ENCODE data around the gene DMAC2.
"Not testable (repeated sequence)": the region's sequence is repeated elsewhere in the genome, so short reads cannot be mapped to it uniquely, and the experiment has no call there.

The DMAC2 gene

DNA sequence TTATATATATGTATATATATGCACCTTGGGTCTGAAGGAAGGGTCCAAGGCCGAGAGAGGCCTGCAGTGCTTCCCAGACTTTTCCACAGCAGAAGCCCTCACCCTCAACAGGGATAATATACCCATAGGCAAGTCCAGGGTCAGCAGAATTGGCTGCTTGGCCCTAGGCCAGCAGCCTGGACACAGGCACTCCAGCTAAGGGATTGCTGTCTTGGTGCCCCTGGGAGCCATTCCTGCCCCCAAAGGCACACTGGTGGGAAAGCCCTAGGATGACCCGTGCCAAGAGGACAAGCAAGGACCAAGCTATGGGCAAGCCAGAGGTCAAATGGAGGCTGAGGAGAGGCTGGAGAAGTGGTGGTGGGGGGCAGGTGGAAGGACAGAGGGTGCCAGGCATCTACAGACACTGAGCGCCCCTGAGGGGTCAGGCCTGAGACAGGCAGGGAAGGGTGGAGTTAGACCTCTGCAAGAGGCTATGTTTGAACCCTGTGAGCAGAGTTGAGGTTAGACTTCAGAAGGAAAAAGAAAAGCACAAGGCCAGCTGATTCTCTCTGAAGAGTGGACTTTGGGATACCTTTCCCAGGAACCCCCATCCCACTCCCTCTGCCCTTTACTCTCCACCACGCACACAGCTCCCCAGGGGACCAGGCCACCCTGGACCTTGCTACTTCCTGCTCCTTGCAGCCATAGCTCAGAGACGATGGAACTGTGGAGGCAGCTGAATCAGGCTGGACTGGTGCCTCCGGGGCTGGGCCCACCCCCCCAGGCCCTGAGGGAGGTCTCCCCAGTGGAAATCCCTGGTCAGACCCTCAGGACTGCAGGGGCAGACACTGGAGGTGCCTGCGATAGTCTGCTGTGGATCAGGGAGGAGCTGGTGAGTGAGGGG is 3.0 kb upstream of the DMAC2 start, which contains the start of gene ERICH4:
Gene ERICH4, plus strand, starts transcription at position 684 of the 883 bp plus-strand sequence. Its CDS starts 14 bp downstream, at position 698.
- DNase-seq = no peak

DNA sequence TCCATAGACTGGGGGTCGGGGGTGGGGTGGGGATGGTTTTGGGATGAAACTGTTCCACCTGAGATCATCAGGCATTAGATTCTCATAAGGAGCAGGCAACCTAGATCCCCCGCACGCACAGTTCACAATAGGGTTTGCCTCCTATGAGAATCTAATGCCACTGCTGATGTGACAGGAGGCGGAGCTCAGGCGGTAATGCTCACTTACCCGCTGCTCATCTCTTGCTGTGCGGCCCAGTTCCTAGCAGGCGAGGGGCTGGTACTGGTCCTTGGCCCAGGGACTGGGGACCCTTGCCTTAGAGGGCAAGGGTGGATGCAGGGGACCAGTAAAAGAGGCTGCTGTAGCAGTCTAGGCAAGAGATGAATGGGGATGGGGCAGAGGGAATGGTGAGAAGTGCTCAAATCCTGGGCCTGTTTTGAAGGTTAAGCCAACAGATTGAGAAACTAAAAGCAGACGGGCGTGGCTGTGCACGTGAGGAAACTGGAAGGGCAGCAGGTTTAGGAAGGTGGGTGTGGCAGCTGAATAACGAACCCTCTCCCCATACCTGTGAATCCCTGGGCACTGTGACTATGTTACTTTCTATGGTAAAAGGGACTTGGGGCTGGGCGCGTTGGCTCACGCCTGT is 1.7 kb upstream of the DMAC2 start:
- no peak for DNase-seq

DNA sequence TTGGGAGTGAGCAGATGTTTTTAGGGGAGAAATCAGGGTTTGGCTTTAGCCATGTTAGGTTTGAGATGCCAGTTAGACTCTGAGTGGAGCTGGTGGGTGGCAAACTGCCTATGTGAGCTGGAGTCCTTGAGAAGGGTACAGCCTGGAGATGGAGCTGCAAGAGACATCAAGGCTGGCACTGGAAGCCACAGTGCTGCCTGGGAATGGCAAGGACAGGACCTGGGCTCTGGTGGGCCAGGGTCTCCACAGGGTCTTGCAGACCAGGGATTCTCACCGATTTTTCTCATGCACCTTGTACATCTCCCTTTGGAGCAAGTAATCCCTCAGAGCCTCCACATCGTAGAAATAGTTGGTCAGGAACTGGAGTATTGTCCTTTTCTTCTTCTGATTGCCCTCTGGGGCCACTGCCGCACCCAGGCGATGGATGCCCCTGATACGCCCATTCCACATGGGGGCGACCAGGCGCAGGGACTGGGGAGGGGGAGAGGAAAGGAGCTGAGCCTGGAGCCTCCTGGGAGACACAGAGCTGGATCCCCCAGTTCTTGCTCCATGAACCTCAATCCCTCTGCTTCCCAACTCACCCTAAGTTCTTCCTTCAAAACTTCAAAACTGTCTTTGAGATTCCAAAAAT is 1.7 kb downstream of the DMAC2 start:
- no peak for DNase-seq

DNA sequence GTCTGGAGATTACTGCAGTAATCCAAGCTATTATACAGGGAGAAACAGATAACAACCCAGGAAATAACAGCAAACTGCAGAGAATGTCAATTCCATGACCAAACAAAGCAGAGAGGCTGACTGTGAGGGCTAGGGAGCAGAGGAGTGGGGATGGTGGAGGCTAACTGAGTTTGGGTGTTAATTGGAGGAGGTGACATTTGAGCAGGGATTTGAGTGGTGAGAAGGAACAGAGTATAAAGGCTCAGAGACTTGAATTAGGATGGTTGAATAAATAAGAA is 3.1 kb downstream of the DMAC2 start:
- no peak for DNase-seq

DNA sequence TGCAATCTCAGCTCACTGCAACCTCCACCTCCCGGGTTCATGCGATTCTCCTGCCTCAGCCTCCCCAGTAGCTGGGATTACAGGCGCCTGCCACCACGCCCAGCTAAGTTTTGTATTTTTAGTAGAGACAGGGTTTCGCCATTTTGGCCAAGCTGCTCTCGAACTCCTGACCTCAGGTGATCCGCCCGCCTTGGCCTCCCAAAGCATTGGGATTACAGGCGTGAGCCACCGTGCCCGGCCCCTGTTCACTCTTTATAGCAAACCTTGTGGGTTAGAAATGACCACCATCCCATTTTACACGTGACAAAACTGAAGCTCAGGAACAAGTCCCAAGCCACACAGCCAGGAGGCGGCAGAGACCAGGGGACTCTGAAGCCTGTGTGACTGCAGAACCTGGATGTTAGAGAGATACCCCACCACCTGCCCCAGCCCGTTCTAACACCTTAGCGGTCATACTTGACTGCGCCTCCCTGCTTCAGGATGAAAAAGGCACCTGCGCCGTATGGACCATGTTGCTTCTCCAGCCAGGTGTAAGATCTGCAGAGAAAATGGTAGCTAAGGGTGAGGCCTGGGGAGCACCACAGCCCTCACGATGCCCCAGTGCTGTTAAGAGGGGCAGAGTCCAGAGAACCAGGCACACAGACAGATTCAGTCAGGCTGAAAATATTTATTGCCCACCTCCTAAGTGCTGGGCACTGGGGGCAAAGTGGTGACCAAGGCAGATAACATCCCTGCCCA is 3.6 kb downstream of the DMAC2 start:
- no peak for DNase-seq

DNA sequence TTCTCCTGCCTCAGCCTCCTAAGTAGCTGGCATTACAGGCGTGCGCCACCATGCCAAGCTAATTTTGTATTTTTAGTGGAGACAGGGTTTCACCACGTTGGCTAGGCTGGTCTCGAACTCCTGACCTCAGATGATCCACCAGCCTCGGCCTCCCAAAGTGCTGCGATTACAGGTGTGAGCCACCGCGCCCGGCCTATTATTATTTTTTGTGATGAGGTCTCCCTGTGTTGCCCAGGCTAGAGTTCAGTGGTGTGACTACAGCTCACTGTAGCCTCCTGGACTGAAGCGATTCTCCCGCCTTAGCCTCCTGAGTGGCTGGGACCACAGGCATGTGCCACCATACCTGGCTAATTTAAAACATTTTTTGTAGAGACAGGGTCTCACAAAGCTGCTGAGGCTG is 4.3 kb downstream of the DMAC2 start:
- not testable (repeated sequence) for DNase-seq

DNA sequence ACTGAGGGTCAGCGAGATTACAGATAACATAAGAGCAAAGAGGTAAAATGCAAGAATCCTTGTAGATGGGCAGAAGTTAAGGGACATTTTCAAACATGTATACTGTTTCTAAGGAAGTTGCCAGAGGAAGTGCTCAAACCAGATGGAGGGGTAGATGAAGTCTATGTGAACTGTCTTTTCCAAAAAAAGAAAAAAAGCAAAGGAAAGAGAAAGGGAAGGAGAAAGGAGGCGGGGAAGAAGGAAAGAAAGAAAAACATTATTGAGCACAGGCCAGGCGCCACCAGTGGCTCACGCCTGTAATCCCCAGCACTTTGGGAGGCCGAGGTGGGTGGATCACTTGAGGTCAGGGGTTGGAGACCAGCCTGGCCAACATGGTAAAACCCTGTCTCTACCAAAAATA is 5.3 kb downstream of the DMAC2 start:
- no peak for DNase-seq

DNA sequence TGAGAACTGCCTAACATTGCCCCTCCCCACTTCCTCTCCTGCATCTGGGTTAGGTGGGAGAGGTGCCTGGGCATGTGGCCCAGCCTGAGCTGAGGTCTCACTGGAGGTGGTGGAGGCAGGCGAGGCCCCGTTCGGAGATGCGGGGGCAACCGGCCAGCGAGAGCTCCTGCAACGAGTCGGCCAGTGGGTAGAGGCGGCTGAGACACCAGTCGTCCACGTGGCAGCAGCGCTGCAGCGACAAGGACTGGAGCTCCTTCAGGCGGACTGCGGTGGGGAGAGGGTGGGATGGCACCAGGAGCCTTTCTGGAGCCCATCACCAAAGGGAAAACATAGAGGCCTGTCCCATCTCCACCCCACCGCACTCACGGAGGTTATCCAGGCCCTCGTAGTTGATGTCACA is 6.5 kb downstream of the DMAC2 start:
- no peak for DNase-seq

DNA sequence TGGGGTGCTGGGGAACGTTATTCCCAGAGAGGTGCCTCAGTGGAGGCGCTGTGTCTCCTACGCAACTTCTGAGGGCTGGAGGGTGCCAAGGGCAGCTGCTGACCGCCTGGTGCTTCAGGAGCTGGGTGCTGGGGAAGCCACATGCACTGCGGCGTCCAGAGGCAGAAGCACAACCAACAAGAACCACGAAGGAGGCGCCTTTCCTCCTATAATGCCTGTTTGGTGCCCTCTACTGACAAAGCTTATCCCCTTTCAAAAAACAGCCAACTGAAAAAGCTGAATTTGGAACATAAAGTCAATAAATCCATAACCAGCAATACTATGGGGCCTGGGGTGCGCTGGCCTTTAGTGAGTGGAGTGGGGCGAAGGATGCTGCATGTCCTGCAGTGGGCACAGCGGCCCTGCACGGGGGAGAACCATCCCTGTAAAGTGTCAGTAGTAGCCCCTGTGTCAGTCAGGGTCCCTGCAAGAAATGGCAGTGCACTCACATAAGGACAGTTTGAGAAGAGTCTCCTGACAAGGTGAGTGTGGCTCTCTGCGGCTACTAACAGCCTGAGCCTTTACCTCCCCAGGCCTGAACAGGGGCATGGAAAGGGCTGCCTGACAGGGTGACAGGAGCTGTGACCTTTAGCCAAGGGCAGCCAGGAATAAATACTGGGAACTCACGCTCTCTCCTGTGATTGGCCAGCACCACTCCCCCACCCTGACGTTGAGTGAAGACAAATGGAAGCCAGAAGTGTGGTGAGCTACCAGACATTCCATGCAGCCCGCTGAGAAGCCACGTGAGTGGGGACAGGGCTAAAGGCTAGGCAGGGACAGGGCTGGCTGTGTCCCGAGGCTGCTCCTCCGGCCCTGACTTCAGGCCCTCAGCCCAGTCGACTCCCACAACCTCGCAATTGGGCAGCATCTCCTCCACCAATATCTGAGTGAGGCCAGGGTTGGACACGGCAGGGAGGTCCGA is 8.0 kb downstream of the DMAC2 start:
- no peak for DNase-seq

DNA sequence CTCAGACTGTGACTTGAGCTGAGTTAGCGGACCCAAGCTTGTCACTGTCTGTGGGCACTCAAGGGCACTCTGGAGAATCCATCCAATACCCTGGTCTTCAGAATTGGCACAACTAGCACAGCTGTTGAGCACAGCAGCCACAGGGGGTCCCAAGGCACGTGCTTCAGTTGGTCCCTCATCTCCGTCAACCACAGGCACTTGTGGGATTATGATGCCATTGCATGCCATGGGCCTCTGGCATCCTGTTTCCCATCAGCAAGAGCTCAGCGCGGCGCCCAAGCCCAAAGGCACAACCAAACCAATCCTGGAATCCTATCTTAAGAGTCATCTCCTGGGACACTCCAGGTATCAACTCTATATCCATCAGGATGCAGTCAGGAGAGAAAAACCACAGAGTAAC is 8.8 kb downstream of the DMAC2 start:
- DNase-seq = no peak

DNA sequence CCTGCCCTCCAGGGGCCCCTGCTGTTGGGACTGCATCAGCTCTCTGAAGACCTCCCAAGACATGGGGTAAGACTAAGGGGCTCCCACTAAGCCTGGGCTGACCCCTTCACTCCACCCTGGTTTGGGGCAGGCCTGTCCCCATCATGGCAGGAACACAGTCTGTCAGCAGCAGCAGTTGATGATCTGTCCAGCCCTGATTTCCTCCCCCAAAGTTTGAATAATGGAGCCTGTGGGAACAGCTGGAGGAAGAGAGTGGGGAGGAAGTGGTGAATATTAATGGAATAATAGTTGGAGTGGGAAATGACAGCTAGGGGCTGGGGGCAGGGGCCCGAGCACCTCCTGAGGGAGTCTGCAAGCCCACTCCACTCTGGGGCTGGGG is 11.2 kb downstream of the DMAC2 start:
- no peak for DNase-seq

DNA sequence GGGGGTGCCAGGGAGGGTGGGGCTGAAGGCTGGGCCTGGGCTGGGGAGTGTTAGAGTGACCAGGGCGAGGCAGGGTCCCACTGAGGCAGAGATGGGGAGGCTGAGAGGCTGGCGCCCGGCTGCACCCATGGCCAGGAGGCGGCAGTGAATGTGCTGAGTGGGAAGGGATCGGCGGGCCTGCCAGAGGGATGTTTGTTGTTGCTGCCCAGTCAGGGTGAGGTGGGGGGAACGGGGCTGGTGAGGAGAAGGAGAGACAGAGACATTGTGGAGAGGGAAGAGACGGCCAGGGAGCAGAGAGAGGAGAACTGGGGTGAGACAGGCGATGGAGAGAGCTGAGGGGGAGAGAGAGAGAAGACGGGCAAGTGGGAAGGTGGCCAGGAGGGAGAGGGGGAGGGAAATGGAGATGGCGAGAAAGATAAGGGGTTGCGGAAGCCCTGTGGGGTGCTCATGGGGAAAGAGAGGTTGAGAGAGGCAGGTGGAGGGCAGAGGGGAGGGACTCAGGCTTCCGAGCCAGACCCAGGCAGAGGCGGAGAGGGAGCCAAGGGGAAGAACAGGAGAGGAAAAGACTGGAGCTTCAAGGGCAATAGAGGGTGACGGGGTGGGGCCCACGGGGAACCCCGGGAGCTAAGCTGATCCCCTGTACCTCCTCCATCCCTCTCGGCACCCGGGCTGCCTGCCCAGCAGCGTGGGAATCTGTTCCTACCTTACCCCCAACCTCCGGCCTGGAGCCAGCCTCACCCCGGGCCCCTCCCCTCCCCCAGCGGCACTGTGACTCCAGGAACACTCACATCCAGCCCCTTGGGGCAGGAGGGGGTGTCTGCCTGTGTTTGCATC is 11.8 kb downstream of the DMAC2 start:
- DNase-seq = peak; percentile 65

DNA sequence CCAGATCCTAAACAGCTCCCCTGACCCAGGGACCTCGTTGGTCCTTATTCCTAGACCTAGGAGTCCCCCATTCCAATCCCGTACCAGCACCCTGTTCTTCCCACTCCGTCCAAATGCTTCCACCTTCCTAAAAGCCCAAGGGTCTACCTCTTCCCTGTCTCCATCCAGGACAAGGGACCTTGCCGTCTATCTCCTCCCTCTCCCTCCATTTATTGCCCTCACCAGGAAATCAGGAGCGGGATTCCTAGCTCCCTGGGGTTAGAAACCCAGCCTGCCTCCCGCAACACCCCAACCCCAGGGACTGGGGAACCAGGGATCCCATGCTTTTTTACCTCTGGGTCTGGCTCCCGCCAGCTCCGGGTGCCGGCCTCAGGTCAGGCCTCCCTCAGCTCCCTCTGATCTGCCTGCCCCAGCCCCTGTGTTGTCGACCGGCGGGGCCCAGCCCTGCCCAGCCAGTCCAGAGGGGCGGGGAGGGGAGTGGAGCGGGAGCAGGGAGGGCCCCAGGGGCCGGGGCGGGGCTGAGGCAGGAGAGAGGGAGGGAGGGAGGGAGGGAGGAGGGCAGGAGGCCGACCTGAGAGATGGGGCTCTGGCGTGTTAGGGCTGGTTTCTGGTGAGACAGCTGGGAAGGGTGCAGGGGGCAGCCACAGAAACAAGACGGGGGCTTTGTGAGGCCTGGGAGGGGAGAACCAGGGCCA is 12.6 kb downstream of the DMAC2 start, which contains the start of gene B3GNT8:
Gene B3GNT8, minus strand, starts transcription at position 423 of the 695 bp plus-strand sequence. CDS start 596 bp downstream, outside the sequence.
- DNase-seq = peak; percentile 39

DNA sequence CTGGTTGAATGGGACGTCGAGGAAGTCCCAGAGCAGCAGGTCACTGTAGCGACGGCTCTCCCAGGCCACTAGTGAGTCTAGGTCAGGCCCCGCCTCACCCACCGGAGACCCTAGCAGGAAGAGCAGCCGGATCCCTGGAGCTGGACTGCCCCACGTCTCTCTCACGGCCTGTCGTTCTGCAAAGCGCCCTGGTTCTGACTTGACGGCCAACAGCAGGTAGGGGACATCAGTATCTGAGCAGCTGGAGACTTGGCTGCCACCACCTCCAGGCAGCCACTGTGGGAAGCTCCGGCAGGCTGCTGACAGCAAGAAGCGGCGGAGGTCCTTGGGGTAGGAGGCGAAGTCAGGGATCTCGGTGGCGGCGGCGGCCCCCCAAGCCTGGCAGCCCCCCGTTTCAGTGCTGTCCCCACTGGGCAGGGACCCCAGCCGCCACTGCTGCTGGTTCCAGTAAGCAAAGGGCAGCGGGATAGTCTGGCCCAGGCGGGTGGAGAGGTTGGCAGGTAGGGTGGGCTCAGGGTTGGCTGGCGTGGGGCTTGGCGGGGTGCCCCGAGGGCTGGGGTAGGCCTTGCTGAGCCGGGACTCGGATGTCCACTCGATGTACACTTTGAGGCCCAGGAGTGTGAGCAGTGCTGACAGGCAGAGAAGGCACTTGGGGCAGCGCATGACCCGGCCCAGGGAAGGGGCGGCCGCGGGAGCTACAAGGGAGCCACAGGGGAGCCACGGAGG is 13.4 kb downstream of the DMAC2 start:
- no peak for DNase-seq

DNA sequence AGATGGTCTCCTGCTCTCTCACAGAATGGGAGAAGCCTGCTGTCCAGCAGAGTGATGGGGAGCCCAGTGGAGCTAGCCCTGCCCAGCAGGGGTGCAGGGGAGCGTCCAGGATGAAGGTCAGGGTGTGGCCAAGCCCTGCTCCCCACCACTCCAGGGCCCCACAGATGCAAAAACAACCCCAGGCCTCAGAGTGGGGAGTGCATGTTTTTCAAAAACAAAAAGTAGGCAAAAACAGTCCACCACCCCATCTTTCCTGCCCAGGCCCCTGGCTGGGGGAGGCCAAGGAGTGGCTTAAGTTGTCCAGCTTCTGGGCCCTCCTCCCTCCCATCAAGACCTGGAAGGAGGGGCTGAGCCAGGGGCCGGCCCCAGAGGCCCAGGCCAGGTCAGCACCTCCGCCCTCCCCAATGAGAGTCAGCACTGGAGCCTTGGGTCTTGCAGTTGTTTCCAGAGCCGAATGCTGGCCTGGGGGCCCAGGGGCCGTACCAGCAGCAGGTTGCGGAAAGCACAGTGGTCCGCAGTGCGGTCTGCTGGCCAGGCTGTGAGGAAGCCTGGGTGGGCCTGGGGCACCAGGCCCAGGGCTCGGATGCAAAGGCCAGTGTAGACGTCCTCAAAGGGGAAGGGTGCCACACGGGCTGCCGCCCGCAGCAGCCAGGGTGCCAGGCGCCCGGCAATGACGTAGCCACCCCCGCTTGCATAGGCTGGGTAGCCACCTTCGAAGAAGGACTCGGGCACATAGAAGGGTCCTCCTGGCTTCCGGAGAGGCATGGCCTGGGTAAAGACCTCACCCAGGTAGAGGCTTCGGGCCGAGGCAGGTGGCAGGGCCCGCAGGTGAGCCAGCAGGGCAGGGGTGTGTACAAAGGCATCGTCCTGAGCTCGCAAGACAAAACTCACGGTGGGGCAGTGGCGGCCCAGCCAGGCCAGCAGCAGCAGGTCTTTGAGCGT is 14.3 kb downstream of the DMAC2 start:
- no peak for DNase-seq

DNA sequence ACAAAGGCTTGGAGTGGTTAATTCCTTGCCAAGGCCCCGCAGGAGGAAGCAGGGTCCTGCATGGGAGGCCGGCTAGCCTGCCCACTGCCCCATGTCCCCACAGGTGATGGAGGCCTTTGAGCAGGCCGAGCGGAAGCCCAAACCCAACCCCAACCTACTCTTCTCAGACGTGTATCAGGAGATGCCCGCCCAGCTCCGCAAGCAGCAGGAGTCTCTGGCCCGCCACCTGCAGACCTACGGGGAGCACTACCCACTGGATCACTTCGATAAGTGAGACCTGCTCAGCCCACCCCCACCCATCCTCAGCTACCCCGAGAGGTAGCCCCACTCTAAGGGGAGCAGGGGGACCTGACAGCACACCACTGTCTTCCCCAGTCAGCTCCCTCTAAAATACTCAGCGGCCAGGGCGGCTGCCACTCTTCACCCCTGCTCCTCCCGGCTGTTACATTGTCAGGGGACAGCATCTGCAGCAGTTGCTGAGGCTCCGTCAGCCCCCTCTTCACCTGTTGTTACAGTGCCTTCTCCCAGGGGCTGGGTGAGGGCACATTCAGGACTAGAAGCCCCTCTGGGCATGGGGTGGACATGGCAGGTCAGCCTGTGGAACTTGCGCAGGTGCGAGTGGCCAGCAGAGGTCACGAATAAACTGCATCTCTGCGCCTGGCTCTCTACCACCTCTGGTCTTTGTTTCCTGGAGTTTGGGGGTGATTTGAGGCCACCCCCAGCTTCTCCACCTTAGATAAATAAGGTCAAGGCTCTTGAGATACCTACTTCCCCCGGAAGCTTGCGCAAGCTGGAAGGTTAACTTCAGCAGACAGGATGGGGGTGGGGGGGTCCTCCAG is 15.2 kb downstream of the DMAC2 start:
- DNase-seq = no peak

DNA sequence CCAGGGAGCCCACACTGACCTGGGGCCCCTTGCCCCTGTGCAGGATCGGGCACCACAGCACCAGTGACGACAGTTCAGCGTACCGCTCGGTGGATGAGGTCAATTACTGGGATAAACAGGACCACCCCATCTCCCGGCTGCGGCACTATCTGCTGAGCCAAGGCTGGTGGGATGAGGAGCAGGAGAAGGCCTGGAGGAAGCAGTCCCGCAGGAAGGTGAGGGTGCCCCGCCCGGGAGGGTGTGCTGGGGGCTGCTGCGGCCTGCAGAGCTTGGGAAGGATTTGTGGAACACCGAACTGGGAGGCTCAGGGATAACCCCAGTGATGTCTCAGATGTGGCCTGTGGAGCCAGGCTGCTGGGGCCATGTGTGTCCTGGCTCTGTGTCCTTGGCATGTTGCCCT is 16.8 kb downstream of the DMAC2 start:
- DNase-seq = no peak

DNA sequence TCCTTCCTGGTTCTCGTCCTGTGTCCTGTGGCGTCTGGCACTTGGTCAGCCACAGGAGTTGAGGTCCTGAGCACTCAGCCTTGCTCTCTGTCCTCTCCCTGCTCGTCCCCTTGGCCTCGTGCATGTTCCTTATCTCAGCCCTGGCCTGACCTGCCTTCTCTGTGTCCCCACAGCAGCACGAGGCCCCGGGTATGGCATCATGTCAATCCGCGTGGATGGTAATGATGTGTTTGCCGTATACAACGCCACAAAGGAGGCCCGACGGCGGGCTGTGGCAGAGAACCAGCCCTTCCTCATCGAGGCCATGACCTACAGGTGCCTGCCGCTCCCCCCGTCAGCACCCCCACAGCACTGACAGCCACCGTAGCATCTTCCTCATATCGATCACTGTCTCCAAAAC is 17.3 kb downstream of the DMAC2 start:
- DNase-seq = no peak

Data from activated gamma-delta T cell treated with Interleukin-2 at 50 U/mL for 16 hours (primary cell).